GM23248 (cell line): ENCODE data around the gene DNAJB2. TPM values are rescaled to one million over a fixed set of nuclear protein-coding genes. Genes with fewer than 3 reads are reported as not detected.

Experiments
- DNase-seq: peaks from one replicate; pipeline ENCODE4 v3.0.0-alpha.2; 2015
- H2AFZ ChIP-seq: fragments of 200-600 bp; sonication (generic); 2 replicates; pipeline ENCODE4 v1.6.1; 2016; ENCODE audit warnings: antibody characterized with exemption
- H3F3A ChIP-seq: fragments of 200-600 bp; sonication (generic); 2 replicates; pipeline ENCODE4 v1.6.1; 2016; ENCODE audit warnings: mild to moderate bottlenecking, antibody characterized with exemption, mixed run types; ENCODE audit not compliant: insufficient read depth
- H3K27ac ChIP-seq: fragments of 200-600 bp; sonication (generic); 2 replicates; pipeline ENCODE4 v1.5.1; 2016; ENCODE audit warnings: mild to moderate bottlenecking
- H3K27me3 ChIP-seq: fragments of 200-600 bp; sonication (generic); replicated peaks from 2 replicates; pipeline ENCODE4 v1.6.1; 2016; ENCODE audit warnings: mild to moderate bottlenecking; ENCODE audit not compliant: insufficient read depth
- H3K36me3 ChIP-seq: fragments of 200-600 bp; sonication (generic); 2 replicates; pipeline ENCODE4 v1.6.1; 2016; ENCODE audit warnings: low read depth, mild to moderate bottlenecking
- H3K4me1 ChIP-seq: fragments of 200-600 bp; sonication (generic); 2 replicates; pipeline ENCODE4 v1.6.1; 2016; ENCODE audit warnings: mild to moderate bottlenecking; ENCODE audit not compliant: insufficient read depth
- H3K4me2 ChIP-seq: fragments of 200-600 bp; sonication (generic); one replicate; pipeline ENCODE4 v1.6.1; 2016; ENCODE audit warnings: mild to moderate bottlenecking; ENCODE audit not compliant: unreplicated experiment
- H3K4me3 ChIP-seq: fragments of 200-600 bp; sonication (generic); 2 replicates; pipeline ENCODE4 v1.5.1; 2016; ENCODE audit warnings: mild to moderate bottlenecking
- H3K79me2 ChIP-seq: fragments of 200-600 bp; sonication (generic); 2 replicates; pipeline ENCODE4 v1.6.1; 2016; ENCODE audit warnings: mild to moderate bottlenecking; ENCODE audit not compliant: insufficient read depth
- H3K9ac ChIP-seq: fragments of 200-600 bp; sonication (generic); 2 replicates; pipeline ENCODE4 v1.6.1; 2016; ENCODE audit warnings: mild to moderate bottlenecking
- H3K9me2 ChIP-seq: fragments of 200-600 bp; sonication (generic); 2 replicates; pipeline ENCODE4 v1.6.1; 2016; ENCODE audit warnings: mixed run types, mild to moderate bottlenecking, moderate library complexity; ENCODE audit not compliant: insufficient read depth
- H3K9me3 ChIP-seq: fragments of 200-600 bp; sonication (generic); one replicate; pipeline ENCODE4 v1.6.1; 2017; ENCODE audit warnings: low read depth
- H4K20me1 ChIP-seq: fragments of 200-600 bp; sonication (generic); 2 replicates; pipeline ENCODE4 v1.6.0; 2016; ENCODE audit not compliant: insufficient read depth
- EZH2 ChIP-seq: fragments of 200-600 bp; sonication (generic); IDR thresholded peaks from 2 replicates; pipeline ENCODE4 v1.6.1; 2018; ENCODE audit warnings: antibody characterized with exemption, mild to moderate bottlenecking; ENCODE audit not compliant: insufficient read depth, poor library complexity, severe bottlenecking
- EZH2phosphoT487 ChIP-seq: fragments of 200-600 bp; sonication (generic); IDR thresholded peaks from 2 replicates; pipeline ENCODE4 v1.6.1; 2018; ENCODE audit warnings: antibody characterized with exemption, moderate library complexity, mild to moderate bottlenecking, low read depth; ENCODE audit not compliant: insufficient read depth
- WGBS, 2 experiments: methylation state at CpG; one replicate each; pipeline ENCODE4 v1.1.6; 2015 to 2017; ENCODE audit warnings: low lambda C conversion rate in 2 of 2, low coverage in 1 of 2; ENCODE audit errors: missing lambda C conversion rate in 2 of 2; 5-methylcytosine and 5-hydroxymethylcytosine counted together
- in situ Hi-C: fragments of 300-500 bp; cut with MboI; formaldehyde crosslinking; loops from 2 replicates; pipeline ENCODE4 v1.15.0; 2020
- polyA plus RNA-seq: library from polyadenylated mRNA; unstranded; fragments of >200 nt; fragmentation: Nextera tagmentation; extraction: Ambion mirVana; gene quantifications from 2 replicates; pipeline ENCODE4 v1.2.1, GENCODE V29; 2016
- total RNA-seq: library from RNA; depleted of rRNA; stranded (reverse); fragments of >200 nt; shearing (Covaris generic); gene quantifications from 2 replicates; pipeline ENCODE4 v1.2.3, GENCODE V29; 2014

Gene DNAJB2
- total and polyA plus RNA-seq, 2 experiments from 2014 or later = 12.6 to 53.7 TPM

DNA sequence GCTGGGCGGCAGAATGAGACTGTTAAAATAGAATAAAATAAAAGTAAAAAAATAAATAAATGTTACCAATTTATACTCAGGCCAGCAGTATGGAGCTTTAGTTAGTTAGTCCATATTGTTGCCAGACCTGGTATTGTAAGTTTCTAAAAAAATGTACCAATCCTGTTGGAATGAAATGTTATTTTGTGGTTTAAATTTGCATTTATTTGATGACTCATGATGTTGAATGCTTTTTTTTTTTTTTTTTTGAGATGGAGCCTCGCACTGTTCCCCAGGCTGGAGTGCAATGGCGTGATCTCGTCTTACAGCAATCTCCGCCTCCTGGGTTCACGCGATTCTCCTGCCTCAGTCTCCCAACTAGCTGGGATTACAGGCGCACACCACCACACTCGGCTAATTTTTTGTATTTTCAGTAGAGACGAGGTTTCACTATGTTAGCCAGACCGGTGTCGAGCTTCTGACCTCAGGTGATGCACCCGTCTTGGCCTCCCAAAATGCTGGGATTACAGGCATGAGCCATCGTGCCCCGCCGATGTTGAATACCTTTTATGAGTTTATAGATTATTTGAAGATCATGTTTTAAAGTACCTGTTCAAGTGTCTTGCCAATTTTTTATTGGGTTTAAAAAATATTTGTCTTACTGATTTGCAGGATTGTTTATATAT, 35.8 kb downstream of the DNAJB2 start:
- H3K79me2 ChIP-seq = no peaks in the 10 kb centered on the region
- H3K9ac ChIP-seq = no peak overlapping the region
- H2AFZ ChIP-seq = no peak overlapping the region
- H3F3A ChIP-seq = no peaks in the 10 kb centered on the region
- H4K20me1 ChIP-seq = no peaks in the 10 kb centered on the region
- no peaks in the 10 kb centered on the region for H3K9me3 ChIP-seq
- 67 to 74% methylated on average over 13 to 16 of the region's 16 CpGs for WGBS, 2 experiments
- H3K4me2 ChIP-seq = no peak overlapping the region
- H3K36me3 ChIP-seq = no peaks in the 10 kb centered on the region
- no peaks in the 10 kb centered on the region for H3K27me3 ChIP-seq
- no peaks in the 10 kb centered on the region for H3K4me1 ChIP-seq
- H3K4me3 ChIP-seq = no peak overlapping the region
- peak; percentile 43 for DNase-seq
- no peak for TF ChIP-seq EZH2phosphoT487
- no peak for TF ChIP-seq EZH2
- H3K9me2 ChIP-seq = no peaks in the 10 kb centered on the region
- no peak overlapping the region for H3K27ac ChIP-seq
- in situ Hi-C loops = no loop called here

GRCh38 chr2:219323434-219323833, 44.3 kb downstream of the DNAJB2 start:
- no peaks in the 10 kb centered on the region for H3K9me2 ChIP-seq
- no peak for DNase-seq
- no peaks in the 10 kb centered on the region for H3F3A ChIP-seq
- H3K4me1 ChIP-seq = no peaks in the 10 kb centered on the region
- no peak overlapping the region for H3K4me3 ChIP-seq
- WGBS, 2 experiments = 9 to 16% methylated on average over 4 of the region's 4 CpGs
- H4K20me1 ChIP-seq = no peaks in the 10 kb centered on the region
- no peak overlapping the region for H3K27ac ChIP-seq
- H3K4me2 ChIP-seq = no peak overlapping the region
- no peaks in the 10 kb centered on the region for H3K36me3 ChIP-seq
- H3K79me2 ChIP-seq = no peaks in the 10 kb centered on the region
- in situ Hi-C loops = no loop called here
- no peak for TF ChIP-seq EZH2phosphoT487
- no peak for TF ChIP-seq EZH2
- H3K9me3 ChIP-seq = no peaks in the 10 kb centered on the region
- peaks cover 29% of the 10 kb centered on the region for H3K27me3 ChIP-seq
- no peak overlapping the region for H3K9ac ChIP-seq
- no peak overlapping the region for H2AFZ ChIP-seq

DNA sequence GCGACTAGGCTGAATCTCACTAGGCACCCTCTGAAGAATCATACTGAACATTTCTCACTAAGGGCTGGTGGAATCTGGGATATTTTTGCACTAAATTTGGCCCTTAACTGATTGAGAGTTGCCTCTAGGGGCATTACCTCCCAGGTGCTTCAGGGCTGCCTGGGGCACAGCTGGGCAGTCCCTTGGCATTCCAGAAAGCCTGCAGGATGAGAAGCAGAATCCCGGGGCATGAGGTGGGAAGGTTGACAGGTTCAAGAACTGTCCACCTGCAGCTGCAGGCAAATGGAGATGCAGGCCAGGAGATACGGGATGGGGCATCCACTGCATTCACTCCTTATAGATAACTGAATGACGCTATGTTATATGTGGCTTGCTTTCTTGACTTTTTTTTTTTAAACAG, 46.0 kb downstream of the DNAJB2 start:
- in situ Hi-C loops = no loop called here
- TF ChIP-seq EZH2 (no peak), EZH2phosphoT487 (no peak)
- no peak overlapping the region for H3K4me2 ChIP-seq
- no peaks in the 10 kb centered on the region for H3K4me1 ChIP-seq
- no peaks in the 10 kb centered on the region for H3K9me2 ChIP-seq
- H3K36me3 ChIP-seq = no peaks in the 10 kb centered on the region
- H3K4me3 ChIP-seq = no peak overlapping the region
- no peak for DNase-seq
- H3F3A ChIP-seq = no peaks in the 10 kb centered on the region
- no peak overlapping the region for H3K9ac ChIP-seq
- H3K9me3 ChIP-seq = no peaks in the 10 kb centered on the region
- no peaks in the 10 kb centered on the region for H3K79me2 ChIP-seq
- no peaks in the 10 kb centered on the region for H4K20me1 ChIP-seq
- no peak overlapping the region for H2AFZ ChIP-seq
- WGBS, 2 experiments = 32 to 37% methylated on average over 4 of the region's 4 CpGs
- H3K27me3 ChIP-seq = peaks cover 36% of the 10 kb centered on the region
- no peak overlapping the region for H3K27ac ChIP-seq

DNA sequence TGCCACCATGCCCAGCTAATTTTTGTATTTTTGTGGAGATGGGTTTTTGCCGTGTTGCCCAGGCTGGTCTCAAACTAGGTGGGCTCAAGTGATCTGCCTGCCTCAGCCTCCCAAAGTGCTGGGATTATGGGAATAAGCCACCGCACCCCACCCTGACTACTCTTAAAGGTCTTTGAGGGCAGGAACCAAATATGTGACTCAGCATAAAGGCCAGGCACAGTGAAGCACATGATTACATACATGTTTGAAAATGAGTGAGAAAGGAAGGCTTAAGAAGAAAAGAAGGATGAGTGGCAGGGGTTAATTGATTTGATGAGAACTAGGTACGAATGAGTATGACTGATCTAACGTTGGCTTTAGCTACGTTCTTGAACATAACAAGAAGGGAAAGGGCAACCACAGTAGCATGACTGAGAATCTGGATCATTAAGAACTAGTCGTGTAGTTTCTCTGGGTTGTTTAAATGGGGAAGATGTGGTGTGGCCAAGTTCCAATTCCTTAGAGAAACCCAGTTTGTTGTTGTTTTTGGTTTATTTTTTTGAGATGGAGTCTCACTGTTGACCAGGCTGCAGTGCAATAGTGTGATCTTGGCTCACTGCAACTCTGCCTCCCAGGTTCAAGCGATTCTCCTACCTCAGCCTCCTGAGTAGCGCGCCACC, 46.6 kb downstream of the DNAJB2 start:
- Histone ChIP-seq H3F3A (no peaks in the 10 kb centered on the region), H3K79me2 (no peaks in the 10 kb centered on the region), H3K36me3 (no peaks in the 10 kb centered on the region), H3K9me3 (no peaks in the 10 kb centered on the region), H2AFZ (no peak overlapping the region), H4K20me1 (no peaks in the 10 kb centered on the region), H3K4me3 (no peak overlapping the region), H3K9ac (no peak overlapping the region), H3K27ac (no peak overlapping the region), H3K9me2 (no peaks in the 10 kb centered on the region), H3K4me2 (no peak overlapping the region), H3K27me3 (peaks cover 37% of the 10 kb centered on the region), H3K4me1 (no peaks in the 10 kb centered on the region)
- in situ Hi-C loops = no loop called here
- TF ChIP-seq EZH2phosphoT487 = no peak
- 41% methylated on average over 9 of the region's 9 CpGs for WGBS, 2 experiments
- no peak for DNase-seq
